ENCODE results near the gene TXLNA. TPM values are rescaled to one million over a fixed set of nuclear protein-coding genes. Genes with fewer than 3 reads are reported as not detected.
A peak's percentile ranks its signal among the peaks of the same experiment; 100 is the strongest.

Gene TXLNA
- polyA plus RNA-seq, 5 donors, result 35.6 to 49.1 (median 42.6) TPM

GRCh38 chr1:32181065-32181464, 1.6 kb downstream of the TXLNA start:
- DNase-seq, result no peak

GRCh38 chr1:32181563-32181962, 2.1 kb downstream of the TXLNA start:
- DNase-seq, result no peak

GRCh38 chr1:32182060-32182459, 2.6 kb downstream of the TXLNA start:
- DNase-seq, result no peak

GRCh38 chr1:32184650-32185049, 5.2 kb downstream of the TXLNA start:
- DNase-seq, result no peak

GRCh38 chr1:32186077-32186476, 6.6 kb downstream of the TXLNA start:
- no peak for DNase-seq

- DNase-seq, result no peak
These were observed 7.0 kb downstream of the TXLNA start for GRCh38 chr1:32186491-32186890.

- no peak for DNase-seq
These were observed 8.4 kb downstream of the TXLNA start for GRCh38 chr1:32187850-32188249.

- no peak for DNase-seq
These were observed 12.9 kb downstream of the TXLNA start for GRCh38 chr1:32192220-32192948.

- no peak for DNase-seq
These were observed 15.5 kb downstream of the TXLNA start for GRCh38 chr1:32194984-32195383.

GRCh38 chr1:32195531-32195930, 16.1 kb downstream of the TXLNA start:
- DNase-seq, result no peak

GRCh38 chr1:32195972-32196823, 16.7 kb downstream of the TXLNA start:
- DNase-seq, result no peak

- DNase-seq, result no peak
These were observed 17.6 kb downstream of the TXLNA start for GRCh38 chr1:32197074-32197473.

GRCh38 chr1:32197837-32198236, 18.4 kb downstream of the TXLNA start:
- no peak for DNase-seq

GRCh38 chr1:32198237-32199042, 19.0 kb downstream of the TXLNA start:
- DNase-seq, result no peak

- no peak for DNase-seq
These were observed 19.7 kb downstream of the TXLNA start for GRCh38 chr1:32199043-32199716.

GRCh38 chr1:32199717-32200072, 20.2 kb downstream of the TXLNA start:
- DNase-seq, result no peak

- DNase-seq, result peak; percentile 64 to 71
These were observed 20.9 kb downstream of the TXLNA start, which contains the start of gene CCDC28B for GRCh38 chr1:32200226-32201010. Gene CCDC28B, plus strand, starts transcription at chr1:32200595. Its CDS starts 1,341 bp downstream, at chr1:32201936.

GRCh38 chr1:32201011-32201855, 21.8 kb downstream of the TXLNA start:
- DNase-seq, result peak; percentile 51 to 58

- DNase-seq, result no peak
These were observed 25.5 kb downstream of the TXLNA start for GRCh38 chr1:32204943-32205361.

All from right lung (tissue), 5 donors.